Measurements from ENCODE around the gene SH3BP5L.
A peak's percentile ranks its signal among the peaks of the same experiment; 100 is the strongest.

The SH3BP5L gene

GRCh38 chr1:248811514-248812490 is 13.9 kb downstream of the SH3BP5L start:
- CTCF ChIA-PET: interaction anchor here (0.7 to 1.9 kb wide), 2 partner anchors 9 to 20 kb away, joined by 3 to 5 read pairs; no protein-coding TSS in a partner anchor
- no peak for DNase-seq (ENCODE audit: low read depth, low spot score)
- no peak for TF ChIP-seq CTCF (IDR thresholded peaks at IDR 0.05; ENCODE audit: insufficient read depth, low read length, missing control alignments)
- H3K4me3 ChIP-seq (ENCODE audit: low read depth, low read length): no peak overlapping the region
- POLR2A ChIA-PET: interaction anchor here (1.0 kb wide), 1 partner anchor 8 kb away, joined by 5 read pairs; no protein-coding TSS in a partner anchor

GRCh38 chr1:248810727-248811513 is 14.8 kb downstream of the SH3BP5L start:
- CTCF ChIA-PET: interaction anchor here (0.7 to 1.9 kb wide), 2 partner anchors 10 to 21 kb away, joined by 3 to 5 read pairs; no protein-coding TSS in a partner anchor
- no peak for DNase-seq (ENCODE audit: low read depth, low spot score)
- no peak for TF ChIP-seq CTCF (IDR thresholded peaks at IDR 0.05; ENCODE audit: insufficient read depth, low read length, missing control alignments)
- no peak overlapping the region for H3K4me3 ChIP-seq (ENCODE audit: low read depth, low read length)
- POLR2A ChIA-PET: interaction anchor here (1.0 kb wide), 1 partner anchor 9 kb away, joined by 5 read pairs; no protein-coding TSS in a partner anchor

- DNase-seq (ENCODE audit: low read depth, low spot score): no peak
- H3K4me3 ChIP-seq (ENCODE audit: low read depth, low read length): no peak overlapping the region
- no peak for TF ChIP-seq CTCF (IDR thresholded peaks at IDR 0.05; ENCODE audit: insufficient read depth, low read length, missing control alignments)
- ChIA-PET POLR2A (no interaction called here), CTCF (no interaction called here)
Measured at GRCh38 chr1:248810000-248810726, 15.6 kb downstream of the SH3BP5L start.

GRCh38 chr1:248808876-248809275 is 16.8 kb downstream of the SH3BP5L start:
- CTCF ChIA-PET: no interaction called here
- no peak overlapping the region for H3K4me3 ChIP-seq (ENCODE audit: low read depth, low read length)
- POLR2A ChIA-PET: no interaction called here
- no peak for DNase-seq (ENCODE audit: low read depth, low spot score)
- TF ChIP-seq CTCF (IDR thresholded peaks at IDR 0.05; ENCODE audit: insufficient read depth, low read length, missing control alignments): no peak

GRCh38 chr1:248807067-248807737 is 18.5 kb downstream of the SH3BP5L start:
- POLR2A ChIA-PET: no interaction called here

More at GRCh38 chr1:248807067-248807737, 18.5 kb downstream of the SH3BP5L start:
- H3K4me3 ChIP-seq (ENCODE audit: low read depth, low read length): no peak overlapping the region
- no peak for DNase-seq (ENCODE audit: low read depth, low spot score)
- CTCF ChIA-PET: interaction anchor here (1.0 to 4.5 kb wide), 5 partner anchors 8 to 185 kb away, joined by 3 to 19 read pairs (median 9); no protein-coding TSS in a partner anchor
- peak; percentile 77 for TF ChIP-seq CTCF (IDR thresholded peaks at IDR 0.05; ENCODE audit: insufficient read depth, low read length, missing control alignments)
